ENCODE measurements around the gene MOB3B.

DNA sequence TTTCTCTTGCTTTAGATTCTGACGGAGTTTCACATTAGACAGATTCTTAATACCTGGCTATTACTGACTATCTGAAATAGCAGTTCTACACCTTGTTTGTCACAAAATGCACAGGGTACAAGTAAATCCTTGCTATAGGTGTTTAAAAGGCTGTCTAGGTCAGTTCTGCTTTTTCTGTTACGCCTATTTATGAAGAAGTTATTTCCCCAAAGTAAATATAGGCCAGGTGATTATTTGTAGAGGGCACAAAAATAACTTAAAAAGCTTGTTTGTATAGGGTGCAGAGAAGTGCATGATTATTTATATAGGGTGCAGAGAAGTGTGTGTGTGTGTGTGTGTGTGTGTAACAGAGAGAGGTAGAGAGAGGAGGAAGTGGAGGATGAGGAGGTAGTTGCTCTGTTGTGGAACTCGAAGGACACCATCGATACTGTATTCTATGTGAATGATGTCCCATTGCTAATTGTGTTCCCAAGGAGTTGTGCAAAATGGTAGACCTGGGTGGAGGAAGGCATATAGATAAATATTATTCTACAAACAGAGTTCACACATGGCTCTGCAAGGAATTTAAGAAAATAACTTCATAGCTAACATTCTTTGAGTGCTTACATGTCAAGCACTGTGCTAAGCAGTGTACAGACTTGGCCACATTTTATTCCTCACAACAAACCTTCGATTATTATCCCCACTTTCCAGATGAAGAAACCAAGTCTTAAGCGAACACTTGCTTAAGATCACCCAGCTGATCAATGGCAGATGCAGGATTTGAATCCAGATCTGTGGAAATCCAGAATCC, 136.4 kb downstream of the MOB3B start:
- TF ChIP-seq, protein P1, sequence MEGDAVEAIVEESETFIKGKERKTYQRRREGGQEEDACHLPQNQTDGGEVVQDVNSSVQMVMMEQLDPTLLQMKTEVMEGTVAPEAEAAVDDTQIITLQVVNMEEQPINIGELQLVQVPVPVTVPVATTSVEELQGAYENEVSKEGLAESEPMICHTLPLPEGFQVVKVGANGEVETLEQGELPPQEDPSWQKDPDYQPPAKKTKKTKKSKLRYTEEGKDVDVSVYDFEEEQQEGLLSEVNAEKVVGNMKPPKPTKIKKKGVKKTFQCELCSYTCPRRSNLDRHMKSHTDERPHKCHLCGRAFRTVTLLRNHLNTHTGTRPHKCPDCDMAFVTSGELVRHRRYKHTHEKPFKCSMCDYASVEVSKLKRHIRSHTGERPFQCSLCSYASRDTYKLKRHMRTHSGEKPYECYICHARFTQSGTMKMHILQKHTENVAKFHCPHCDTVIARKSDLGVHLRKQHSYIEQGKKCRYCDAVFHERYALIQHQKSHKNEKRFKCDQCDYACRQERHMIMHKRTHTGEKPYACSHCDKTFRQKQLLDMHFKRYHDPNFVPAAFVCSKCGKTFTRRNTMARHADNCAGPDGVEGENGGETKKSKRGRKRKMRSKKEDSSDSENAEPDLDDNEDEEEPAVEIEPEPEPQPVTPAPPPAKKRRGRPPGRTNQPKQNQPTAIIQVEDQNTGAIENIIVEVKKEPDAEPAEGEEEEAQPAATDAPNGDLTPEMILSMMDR (IDR thresholded peaks at IDR 0.05): no peak
- TF ChIP-seq POLR2A (IDR thresholded peaks at IDR 0.05): no peak
